Body of pancreas (tissue), 4 donors: ENCODE measurements around the gene MAD1L1.

Experiments used
- POLR2A ChIP-seq, 3 donors: fragments of 450-650 bp; IDR thresholded peaks; one replicate each; pipeline ENCODE4 v1.6.1; 2016; ENCODE audit warnings: antibody characterized with exemption in 3 of 3, mild to moderate bottlenecking in 2 of 3
- TF ChIP-seq, protein P1 (sequence below), 7 experiments: fragments of 450-650 bp in 4 of 7; fragments of 200-600 bp in 3 of 7; sonication (generic) in 3 of 7; IDR thresholded peaks; one replicate each; pipeline ENCODE4 v1.5.1; 2016 to 2019; ENCODE audit warnings: antibody characterized with exemption in 7 of 7

GRCh38 chr7:2169923-2170575, 62.7 kb downstream of the MAD1L1 start:
- TF ChIP-seq, protein P1, sequence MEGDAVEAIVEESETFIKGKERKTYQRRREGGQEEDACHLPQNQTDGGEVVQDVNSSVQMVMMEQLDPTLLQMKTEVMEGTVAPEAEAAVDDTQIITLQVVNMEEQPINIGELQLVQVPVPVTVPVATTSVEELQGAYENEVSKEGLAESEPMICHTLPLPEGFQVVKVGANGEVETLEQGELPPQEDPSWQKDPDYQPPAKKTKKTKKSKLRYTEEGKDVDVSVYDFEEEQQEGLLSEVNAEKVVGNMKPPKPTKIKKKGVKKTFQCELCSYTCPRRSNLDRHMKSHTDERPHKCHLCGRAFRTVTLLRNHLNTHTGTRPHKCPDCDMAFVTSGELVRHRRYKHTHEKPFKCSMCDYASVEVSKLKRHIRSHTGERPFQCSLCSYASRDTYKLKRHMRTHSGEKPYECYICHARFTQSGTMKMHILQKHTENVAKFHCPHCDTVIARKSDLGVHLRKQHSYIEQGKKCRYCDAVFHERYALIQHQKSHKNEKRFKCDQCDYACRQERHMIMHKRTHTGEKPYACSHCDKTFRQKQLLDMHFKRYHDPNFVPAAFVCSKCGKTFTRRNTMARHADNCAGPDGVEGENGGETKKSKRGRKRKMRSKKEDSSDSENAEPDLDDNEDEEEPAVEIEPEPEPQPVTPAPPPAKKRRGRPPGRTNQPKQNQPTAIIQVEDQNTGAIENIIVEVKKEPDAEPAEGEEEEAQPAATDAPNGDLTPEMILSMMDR (IDR thresholded peaks at IDR 0.05): no peak
- TF ChIP-seq POLR2A (IDR thresholded peaks at IDR 0.05): no peak
